K562 (cell line): Measurements from ENCODE around the gene TMEM121. TPM values are rescaled to one million over a fixed set of nuclear protein-coding genes. Genes with fewer than 3 reads are reported as not detected.

ENCODE experiments used
- ATAC-seq: fragments of 200-7000 bp; cut with Tn5 transposase; 3 replicates; pipeline ENCODE4 v1.9.1; 2020; ENCODE audit warnings: moderate library complexity
- BruUV-seq: library from RNA; stranded (reverse); fragments of 400-500 nt; replicated peaks from 2 replicates; lab custom pipeline; 2021; lab: Mats Ljungman, UMichigan
- CTCF ChIA-PET: fragments of 300-600 bp; formaldehyde crosslinking; extraction: SDS; loops from one replicate; lab custom pipeline; 2021; ENCODE audit warnings: low intra/inter-chr PET ratio; lab: Yijun Ruan, JAX
- POLR2A ChIA-PET: fragments of 300-600, 350-650 bp; sonication (Branson Sonifier 250); formaldehyde crosslinking; extraction: SDS; loops from one replicate; lab custom pipeline; 2021; ENCODE audit warnings: antibody characterized with exemption, inconsistent platforms; lab: Yijun Ruan, JAX
- DNase-seq, 4 experiments: peaks; one replicate each; pipeline versions ENCODE4 v3.0.0 to v3.0.0-alpha.2; 2011 to 2018; ENCODE audit warnings: low spot score in 3 of 4, mixed read lengths in 3 of 4; ENCODE audit errors: extremely low read depth in 1 of 4
- FAIRE-seq: peaks from 2 replicates; lab custom pipeline; 2011; peaks lifted over from hg19 to GRCh38; lab: Jason Lieb, UNC
- H2AFZ ChIP-seq: 2 replicates; pipeline ENCODE4 v1.6.0; 2011; ENCODE audit warnings: low read depth, low read length, control low read depth, inconsistent platforms
- H3K27ac ChIP-seq: fragments of 200-600 bp; 3 replicates; pipeline ENCODE4 v1.8.0; 2011; ENCODE audit warnings: low read depth, mild to moderate bottlenecking, control low read depth, inconsistent platforms, low read length, moderate library complexity, mixed read lengths; ENCODE audit errors: extremely low read depth
- H3K27me3 ChIP-seq, 2 experiments: fragments of 300-600 bp in 1 of 2; 2 replicates in 1 of 2; 3 replicates in 1 of 2; pipeline versions ENCODE4 v1.6.0 to v1.8.0; 2011; ENCODE audit warnings: inconsistent platforms in 2 of 2, low read length in 2 of 2, mild to moderate bottlenecking in 1 of 2, mixed read lengths in 1 of 2, moderate library complexity in 1 of 2; ENCODE audit not compliant: control insufficient read depth in 2 of 2, insufficient read depth in 2 of 2
- H3K36me3 ChIP-seq: fragments of 300-600 bp; 3 replicates; pipeline ENCODE4 v1.8.0; 2011; ENCODE audit warnings: mild to moderate bottlenecking, low read length, inconsistent platforms; ENCODE audit not compliant: control insufficient read depth, insufficient read depth
- H3K4me1 ChIP-seq, 2 experiments: fragments of 200-600 bp in 1 of 2; replicated peaks in 1 of 2; 2 replicates in 1 of 2; 3 replicates in 1 of 2; pipeline versions ENCODE4 v1.5.1 to v1.8.0; 2011; ENCODE audit warnings: inconsistent platforms in 2 of 2, low read length in 2 of 2, mild to moderate bottlenecking in 1 of 2, mixed read lengths in 1 of 2, moderate library complexity in 1 of 2; ENCODE audit not compliant: control insufficient read depth in 2 of 2, insufficient read depth in 2 of 2
- H3K4me2 ChIP-seq: 2 replicates; pipeline ENCODE4 v1.6.1; 2011; ENCODE audit warnings: low read length, control low read depth, inconsistent platforms, mixed read lengths; ENCODE audit not compliant: insufficient read depth
- H3K4me3 ChIP-seq: fragments of 200-600 bp; sonication (generic), shearing (Covaris generic); 2 replicates; pipeline ENCODE4 v1.5.1; 2016; ENCODE audit warnings: control low read depth, inconsistent platforms
- H3K79me2 ChIP-seq: fragments of 200-600 bp; 3 replicates; pipeline ENCODE4 v1.8.0; 2011; ENCODE audit warnings: low read length, inconsistent platforms; ENCODE audit not compliant: control insufficient read depth, insufficient read depth
- H3K9ac ChIP-seq, 2 experiments: 2 replicates each; pipeline versions ENCODE4 v1.6.0 to v1.6.1; 2011; ENCODE audit warnings: low read depth in 2 of 2, low read length in 2 of 2, control low read depth in 1 of 2, inconsistent platforms in 1 of 2, mild to moderate bottlenecking in 1 of 2, mixed read lengths in 1 of 2; ENCODE audit not compliant: insufficient read depth in 1 of 2
- H3K9me1 ChIP-seq: one replicate; pipeline ENCODE4 v1.6.0; 2011; ENCODE audit warnings: inconsistent platforms, mild to moderate bottlenecking, low read length, moderate library complexity; ENCODE audit not compliant: control insufficient read depth, insufficient read depth
- H3K9me3 ChIP-seq: replicated peaks from 2 replicates; pipeline ENCODE4 v1.5.1; 2011; ENCODE audit warnings: low read depth, low read length, inconsistent platforms; ENCODE audit not compliant: control insufficient read depth, insufficient read depth
- H4K20me1 ChIP-seq: replicated peaks from 2 replicates; pipeline ENCODE4 v1.6.1; 2011; ENCODE audit warnings: low read length, inconsistent platforms, mixed read lengths; ENCODE audit not compliant: control insufficient read depth, insufficient read depth
- ARID2 ChIP-seq: fragments of 450-650 bp; IDR thresholded peaks from 2 replicates; pipeline ENCODE4 v1.6.1; 2017; ENCODE audit warnings: antibody characterized with exemption, mild to moderate bottlenecking
- CHCHD3 ChIP-seq: fragments of 250-450 bp; sonication (Bioruptor Pico); IDR thresholded peaks from 2 replicates; pipeline ENCODE4 v2.1.2; 2022; ENCODE audit warnings: mild to moderate bottlenecking
- HMG20B ChIP-seq: fragments of 250-450 bp; sonication (Bioruptor Pico); IDR thresholded peaks from 2 replicates; pipeline ENCODE4 v1.5.0; 2021; ENCODE audit warnings: mild to moderate bottlenecking
- KDM2B ChIP-seq: fragments of 250-450 bp; sonication (Bioruptor Pico); IDR thresholded peaks from 2 replicates; pipeline ENCODE4 v1.8.0; 2021; ENCODE audit warnings: mild to moderate bottlenecking, moderate library complexity
- SMARCB1 ChIP-seq: IDR thresholded peaks from 2 replicates; pipeline ENCODE4 v1.6.1; 2011; ENCODE audit warnings: improper control_type of control experiment, low read depth; ENCODE audit not compliant: insufficient read length
- SP2 ChIP-seq: IDR thresholded peaks from 2 replicates; pipeline ENCODE4 v1.6.1; 2011; ENCODE audit warnings: mild to moderate bottlenecking, low read depth, low read length, moderate library complexity; ENCODE audit not compliant: poor library complexity, severe bottlenecking; ENCODE audit errors: extremely low read depth
- TSC22D4 ChIP-seq: fragments of 450-650 bp; IDR thresholded peaks from 2 replicates; pipeline ENCODE4 v1.6.1; 2016; ENCODE audit warnings: missing genetic modification characterization, missing biosample characterization, control low read depth
- ZNF354B ChIP-seq: fragments of 250-450 bp; sonication (Bioruptor Pico); IDR thresholded peaks from 2 replicates; pipeline ENCODE4 v1.4.0; 2020
- WGBS: fragments of 100-300 bp; shearing (Covaris generic); methylation state at CpG from one replicate; pipeline ENCODE4 v1.1.6; 2016; ENCODE audit warnings: low coverage, mixed read lengths; ENCODE audit not compliant: insufficient coverage; ENCODE audit errors: missing lambda C conversion rate; 5-methylcytosine and 5-hydroxymethylcytosine counted together
- in situ Hi-C: fragments of 300-500 bp; cut with MboI; formaldehyde crosslinking; loops from 4 replicates; pipeline ENCODE4 v1.15.0; 2018; ENCODE audit warnings: inconsistent platforms, mixed read lengths
- intact Hi-C: fragments of 100-400 bp; cut with micrococcal nuclease; formaldehyde crosslinking; loops from 2 replicates; pipeline ENCODE4 v1.14.2; 2022
- polyA plus RNA-seq, 8 experiments: library from polyadenylated mRNA; depleted of rRNA in 4 of 8; stranded (reverse) in 5 of 8; unstranded in 3 of 8; fragments of >200 nt; fragmentation: Nextera tagmentation in 2 of 8; fragmentation: Illumina TruSeq in 1 of 8; extraction: Ambion mirVana in 2 of 8; extraction: Trizol in 1 of 8; gene quantifications; 2 replicates each; pipeline versions ENCODE4 v1.2.1 to v1.2.3, GENCODE V29; 2011 to 2014; ENCODE audit warnings: inconsistent platforms in 1 of 8, missing spikeins in 1 of 8
- total RNA-seq, 7 experiments: library from RNA; depleted of rRNA in 6 of 7; stranded (reverse); fragments of >200 nt in 6 of 7; fragmentation: Illumina TruSeq in 2 of 7; extraction: Trizol in 2 of 7; gene quantifications; 2 replicates each; pipeline versions ENCODE4 v1.2.1 to v1.2.3, GENCODE V29; 2011 to 2021; ENCODE audit warnings: low replicate concordance in 1 of 7
- TF ChIP-seq, protein P1 (sequence below): sonication (generic); formaldehyde crosslinking; IDR thresholded peaks from 2 replicates; pipeline ENCODE4 v1.8.0; 2022; ENCODE audit warnings: mild to moderate bottlenecking, missing genetic modification reagents, borderline replicate concordance

TMEM121 gene
- total and polyA plus RNA-seq, 9 of the 15 experiments (the other 6 are each of a cell fraction or from before 2014, with no cell fraction given) = 0.31 to 0.36 TPM; not detected in 7

- Histone ChIP-seq H4K20me1 (no peaks in the 10 kb centered on the region), H3K4me3 (no peak overlapping the region), H3K27me3 (peaks cover 2 to 23% of the 10 kb centered on the region in 2 experiments; a peak in 2 of 5 replicates), H3K4me1 (peaks cover 0 to 48% of the 10 kb centered on the region in 2 experiments; a peak in 2 of 5 replicates), H3K9ac (no peak overlapping the region; a peak in 1 of 4 replicates), H3K9me1 (no peaks in the 10 kb centered on the region), H3K36me3 (no peaks in the 10 kb centered on the region), H2AFZ (no peak overlapping the region), H3K27ac (no peak overlapping the region)
- ATAC-seq (no peak), DNase-seq (no peak), FAIRE-seq (no peak)
- WGBS = 89% methylated on average over 7 of the region's 23 CpGs
- intact Hi-C loops (loop anchor here (5.0 to 10.0 kb wide), 2 partner anchors 53 to 435 kb away; partner anchors contain the start of gene CRIP2), in situ Hi-C loops (no loop called here)
- ChIA-PET CTCF (interaction anchor here (0.6 to 1.6 kb wide), 3 partner anchors 47 to 314 kb away, joined by 3 to 13 read pairs (median 4); no protein-coding TSS in a partner anchor), POLR2A (no interaction called here)
- no TSS peak for BruUV-seq
- TF ChIP-seq SP2 (no peak), SMARCB1 (no peak), TSC22D4 (tag) (no peak), KDM2B (CRISPR knock-in tag) (no peak), ZNF354B (CRISPR knock-in tag) (no peak), CHCHD3 (CRISPR knock-in tag) (no peak), ARID2 (no peak), HMG20B (CRISPR knock-in tag) (no peak)
- TF ChIP-seq, protein P1, sequence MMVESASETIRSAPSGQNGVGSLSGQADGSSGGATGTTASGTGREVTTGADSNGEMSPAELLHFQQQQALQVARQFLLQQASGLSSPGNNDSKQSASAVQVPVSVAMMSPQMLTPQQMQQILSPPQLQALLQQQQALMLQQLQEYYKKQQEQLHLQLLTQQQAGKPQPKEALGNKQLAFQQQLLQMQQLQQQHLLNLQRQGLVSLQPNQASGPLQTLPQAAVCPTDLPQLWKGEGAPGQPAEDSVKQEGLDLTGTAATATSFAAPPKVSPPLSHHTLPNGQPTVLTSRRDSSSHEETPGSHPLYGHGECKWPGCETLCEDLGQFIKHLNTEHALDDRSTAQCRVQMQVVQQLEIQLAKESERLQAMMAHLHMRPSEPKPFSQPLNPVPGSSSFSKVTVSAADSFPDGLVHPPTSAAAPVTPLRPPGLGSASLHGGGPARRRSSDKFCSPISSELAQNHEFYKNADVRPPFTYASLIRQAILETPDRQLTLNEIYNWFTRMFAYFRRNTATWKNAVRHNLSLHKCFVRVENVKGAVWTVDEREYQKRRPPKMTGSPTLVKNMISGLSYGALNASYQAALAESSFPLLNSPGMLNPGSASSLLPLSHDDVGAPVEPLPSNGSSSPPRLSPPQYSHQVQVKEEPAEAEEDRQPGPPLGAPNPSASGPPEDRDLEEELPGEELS (CRISPR knock-in tag) = no peak
- TF ChIP-seq, all 486 proteins: peak for 0
- Histone ChIP-seq H3K79me2 (no peaks in the 10 kb centered on the region), H3K9me3 (no peaks in the 10 kb centered on the region), H3K4me2 (no peak overlapping the region)
Observed at GRCh38 chr14:105527381-105527825, 1.0 kb downstream of the TMEM121 start.
